ENCODE data around the gene FASTKD2.

Gene FASTKD2

GRCh38 chr2:206838690-206839089, 73.3 kb downstream of the FASTKD2 start:
- Histone ChIP-seq H3K27me3 (ENCODE audit: insufficient read depth, low read length) (no peaks in the 10 kb centered on the region), H3K27ac (ENCODE audit: low read depth, low read length) (no peak overlapping the region), H3K36me3 (ENCODE audit: insufficient read depth, low read length) (no peaks in the 10 kb centered on the region), H2AFZ (ENCODE audit: low read length, unreplicated experiment) (no peak overlapping the region), H3K4me3 (ENCODE audit: low read depth, low read length) (no peak overlapping the region), H3K79me2 (ENCODE audit: control insufficient read depth, insufficient read depth, low read length, unreplicated experiment) (no peaks in the 10 kb centered on the region), H3K4me1 (ENCODE audit: control insufficient read depth, insufficient read depth, low read length, unreplicated experiment) (no peaks in the 10 kb centered on the region)

DNA sequence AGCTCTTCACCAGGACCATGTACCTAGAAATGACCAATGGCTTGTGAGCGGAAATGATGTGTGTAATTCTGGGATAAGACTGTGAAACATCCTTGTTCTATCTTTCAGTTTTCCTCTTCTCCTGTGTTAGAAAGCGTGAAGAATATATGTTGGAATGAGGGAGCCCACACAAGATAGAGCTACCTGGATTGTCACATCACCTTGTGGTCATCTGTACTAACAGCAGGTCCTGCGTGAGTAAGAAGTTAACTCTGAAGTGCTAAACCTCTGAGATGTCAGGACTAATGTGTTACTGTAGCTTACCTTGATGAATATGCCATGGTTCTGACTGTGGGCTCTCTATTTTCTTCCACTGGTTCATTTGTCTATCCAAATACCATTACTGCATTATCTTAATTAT, 75.6 kb downstream of the FASTKD2 start:
- Histone ChIP-seq H2AFZ (ENCODE audit: low read length, unreplicated experiment) (no peak overlapping the region), H3K36me3 (ENCODE audit: insufficient read depth, low read length) (no peaks in the 10 kb centered on the region), H3K27me3 (ENCODE audit: insufficient read depth, low read length) (no peaks in the 10 kb centered on the region), H3K4me3 (ENCODE audit: low read depth, low read length) (no peak overlapping the region), H3K4me1 (ENCODE audit: control insufficient read depth, insufficient read depth, low read length, unreplicated experiment) (no peaks in the 10 kb centered on the region), H3K79me2 (ENCODE audit: control insufficient read depth, insufficient read depth, low read length, unreplicated experiment) (no peaks in the 10 kb centered on the region), H3K27ac (ENCODE audit: low read depth, low read length) (no peak overlapping the region)
